HG02970 (cell line): ENCODE results near the gene FAAP100.

Experiments used
- ATAC-seq: cut with Tn5 transposase; IDR thresholded peaks from one replicate; pipeline ENCODE4 v1.9.1; 2021; ENCODE audit warnings: mild to moderate bottlenecking, moderate library complexity, moderate number of reproducible peaks; ENCODE audit not compliant: unreplicated experiment, low FRiP score

Gene FAAP100

DNA sequence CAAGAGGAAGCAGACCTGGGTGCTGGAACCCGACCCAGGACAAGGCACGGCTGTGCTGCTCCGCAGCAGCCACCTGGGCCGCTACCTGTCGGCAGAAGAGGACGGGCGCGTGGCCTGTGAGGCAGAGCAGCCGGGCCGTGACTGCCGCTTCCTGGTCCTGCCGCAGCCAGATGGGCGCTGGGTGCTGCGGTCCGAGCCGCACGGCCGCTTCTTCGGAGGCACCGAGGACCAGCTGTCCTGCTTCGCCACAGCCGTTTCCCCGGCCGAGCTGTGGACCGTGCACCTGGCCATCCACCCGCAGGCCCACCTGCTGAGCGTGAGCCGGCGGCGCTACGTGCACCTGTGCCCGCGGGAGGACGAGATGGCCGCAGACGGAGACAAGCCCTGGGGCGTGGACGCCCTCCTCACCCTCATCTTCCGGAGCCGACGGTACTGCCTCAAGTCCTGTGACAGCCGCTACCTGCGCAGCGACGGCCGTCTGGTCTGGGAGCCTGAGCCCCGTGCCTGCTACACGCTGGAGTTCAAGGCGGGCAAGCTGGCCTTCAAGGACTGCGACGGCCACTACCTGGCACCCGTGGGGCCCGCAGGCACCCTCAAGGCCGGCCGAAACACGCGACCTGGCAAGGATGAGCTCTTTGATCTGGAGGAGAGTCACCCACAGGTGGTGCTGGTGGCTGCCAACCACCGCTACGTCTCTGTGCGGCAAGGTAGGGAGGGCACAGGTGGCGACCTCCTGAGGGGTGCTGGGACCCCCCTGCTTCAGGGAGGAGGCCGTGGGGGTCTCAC lies 23.3 kb downstream of the FAAP100 start:
- no peak for ATAC-seq

DNA sequence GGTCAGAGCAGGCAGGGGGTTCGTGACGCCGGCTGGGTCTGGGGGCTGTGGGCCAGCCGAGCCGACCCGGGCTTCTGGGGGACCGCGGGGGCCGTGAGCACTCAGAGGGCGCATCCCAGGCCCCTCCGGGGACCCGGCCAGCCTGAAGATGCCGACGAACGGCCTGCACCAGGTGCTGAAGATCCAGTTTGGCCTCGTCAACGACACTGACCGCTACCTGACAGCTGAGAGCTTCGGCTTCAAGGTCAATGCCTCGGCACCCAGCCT lies 23.8 kb downstream of the FAAP100 start:
- no peak for ATAC-seq

DNA sequence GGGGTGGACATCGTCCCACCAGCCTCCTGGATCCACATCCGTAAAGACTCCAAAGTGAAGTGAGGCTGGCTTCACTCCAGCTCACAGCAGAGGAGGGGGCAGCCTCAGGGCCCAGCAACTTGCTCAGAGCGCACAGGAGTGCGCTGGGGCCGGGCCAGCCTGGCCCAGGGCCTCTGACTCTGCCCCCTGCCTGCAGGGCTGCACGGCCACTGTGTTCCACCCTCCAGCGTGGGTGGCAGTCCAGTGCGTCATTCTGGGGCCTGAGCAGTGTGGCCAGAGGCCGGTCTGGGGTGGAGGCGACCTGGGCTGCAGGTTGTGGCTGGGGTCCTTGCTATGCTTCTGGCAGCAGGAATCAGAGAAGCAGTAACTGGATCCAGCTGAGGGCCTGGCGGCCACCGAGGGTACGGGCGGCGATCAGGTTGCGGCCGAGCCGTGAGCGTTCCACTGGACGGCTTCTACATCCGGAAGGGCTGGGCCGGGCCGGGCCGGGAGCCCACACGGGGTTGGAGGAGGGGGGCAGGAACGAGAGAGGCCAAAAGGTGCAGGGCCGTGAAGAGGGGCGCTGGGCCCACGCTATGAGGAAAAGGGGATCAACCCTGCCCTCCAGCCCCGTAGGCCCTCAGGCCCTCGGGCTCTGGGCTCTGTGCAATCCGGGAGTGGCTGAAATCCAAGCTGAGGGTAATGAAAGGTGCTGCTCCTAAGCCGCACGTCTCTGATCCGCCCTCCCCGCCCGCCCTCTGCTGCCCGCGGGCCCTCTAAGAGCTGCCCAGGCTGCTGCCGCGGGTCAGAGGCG lies 24.4 kb downstream of the FAAP100 start, which contains the start of gene FSCN2:
TSS of gene FSCN2 (plus strand) at position 787 of the 793 bp plus-strand sequence. CDS start 155 bp downstream, outside the sequence.
- no peak for ATAC-seq

DNA sequence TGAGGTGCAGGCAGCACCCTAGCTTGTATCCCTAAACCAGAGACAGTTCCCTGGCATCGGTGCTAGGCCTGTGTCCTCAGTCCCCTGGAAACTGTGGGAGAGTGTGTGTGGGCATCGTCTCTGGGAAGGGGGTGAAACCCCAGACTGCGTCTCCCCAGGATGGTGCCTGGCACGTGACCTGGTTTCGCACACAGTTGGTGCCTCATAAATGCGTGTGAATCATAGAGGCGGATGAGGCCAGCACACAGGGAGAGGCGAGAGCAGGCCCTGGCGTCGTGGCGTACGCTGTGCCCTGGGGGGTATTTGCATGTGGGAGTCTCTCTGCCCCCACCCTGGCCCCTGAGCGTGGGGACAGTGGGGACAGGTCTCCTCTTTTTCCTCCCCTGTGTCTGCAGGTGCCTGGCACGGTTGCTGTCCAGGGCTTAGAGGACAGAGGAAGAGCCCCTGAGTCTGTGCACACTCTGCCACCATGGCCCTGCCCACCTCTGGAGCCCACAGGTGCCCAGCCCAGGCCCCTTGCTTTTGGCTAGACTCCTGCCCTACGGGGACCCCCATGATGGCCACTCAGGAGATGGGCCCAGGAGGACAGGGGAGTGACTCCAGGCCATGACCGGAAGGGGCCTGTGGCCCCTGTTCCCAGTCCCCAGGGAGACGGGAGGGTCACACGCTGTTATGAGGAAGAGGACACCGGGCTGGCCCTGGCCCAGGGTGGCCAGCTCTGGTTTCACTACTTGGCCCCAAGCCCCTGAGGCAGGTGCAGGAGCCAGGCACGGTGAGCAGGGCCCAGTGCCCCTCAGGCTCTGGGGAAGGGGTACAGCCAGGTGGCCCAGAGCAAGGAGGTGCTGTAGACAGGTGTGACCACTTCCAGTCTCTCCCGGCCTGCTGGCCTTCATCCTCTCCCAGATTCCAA lies 25.2 kb downstream of the FAAP100 start:
- no peak for ATAC-seq

DNA sequence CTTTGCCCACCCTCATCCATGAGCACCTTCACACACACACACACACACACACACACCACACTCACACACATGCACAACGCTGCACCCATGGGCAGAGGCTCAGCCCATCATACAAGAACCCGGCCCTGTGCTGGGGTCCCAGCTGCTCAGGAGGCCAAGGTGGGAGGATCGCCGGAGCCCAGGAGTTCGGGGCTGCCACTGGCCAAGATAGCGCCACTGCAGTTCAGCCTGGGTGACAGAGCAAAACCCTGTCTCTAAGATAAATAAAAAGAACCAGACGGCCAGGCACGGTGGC lies 27.3 kb downstream of the FAAP100 start:
- no peak for ATAC-seq

DNA sequence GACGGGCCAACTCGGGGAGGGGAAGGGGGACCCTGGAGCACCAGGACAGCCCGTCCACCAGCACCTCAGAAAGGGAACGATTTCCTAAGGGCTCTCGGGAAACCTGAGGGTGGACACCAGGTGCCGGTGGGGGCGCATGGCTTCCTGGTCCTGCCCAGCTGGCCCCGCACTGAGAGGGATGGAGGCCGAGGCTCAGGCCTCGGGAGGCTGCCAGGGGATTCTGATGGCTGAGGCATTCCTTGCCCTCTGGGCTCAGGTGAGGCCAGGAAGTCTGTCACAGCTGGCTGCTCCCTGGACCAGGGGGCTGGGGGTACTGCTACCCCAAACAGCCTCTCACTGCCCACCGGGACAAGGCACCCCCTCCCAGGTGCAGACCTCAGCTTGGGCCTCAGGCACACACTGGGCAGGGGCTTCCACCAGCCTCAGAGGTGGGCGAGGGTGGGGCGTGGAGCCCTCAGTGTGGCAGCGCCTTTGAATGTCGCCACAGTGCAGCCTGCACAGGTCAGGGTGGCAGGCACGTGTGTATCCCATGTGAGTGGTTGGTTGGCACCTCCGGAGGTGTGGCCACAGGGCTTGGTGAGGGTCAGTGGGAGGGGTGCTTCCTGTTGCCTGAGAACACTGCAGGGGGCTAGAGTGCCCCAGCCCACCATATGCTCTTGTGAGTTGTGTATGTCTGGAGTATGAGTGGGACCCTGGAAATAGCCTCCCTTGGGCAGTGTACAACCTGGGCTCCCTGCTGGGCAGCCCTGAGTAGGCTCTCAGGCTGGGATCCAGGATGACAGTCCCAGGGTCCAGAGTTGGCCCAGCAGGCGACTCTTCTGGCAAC lies 27.9 kb downstream of the FAAP100 start:
- no peak for ATAC-seq

DNA sequence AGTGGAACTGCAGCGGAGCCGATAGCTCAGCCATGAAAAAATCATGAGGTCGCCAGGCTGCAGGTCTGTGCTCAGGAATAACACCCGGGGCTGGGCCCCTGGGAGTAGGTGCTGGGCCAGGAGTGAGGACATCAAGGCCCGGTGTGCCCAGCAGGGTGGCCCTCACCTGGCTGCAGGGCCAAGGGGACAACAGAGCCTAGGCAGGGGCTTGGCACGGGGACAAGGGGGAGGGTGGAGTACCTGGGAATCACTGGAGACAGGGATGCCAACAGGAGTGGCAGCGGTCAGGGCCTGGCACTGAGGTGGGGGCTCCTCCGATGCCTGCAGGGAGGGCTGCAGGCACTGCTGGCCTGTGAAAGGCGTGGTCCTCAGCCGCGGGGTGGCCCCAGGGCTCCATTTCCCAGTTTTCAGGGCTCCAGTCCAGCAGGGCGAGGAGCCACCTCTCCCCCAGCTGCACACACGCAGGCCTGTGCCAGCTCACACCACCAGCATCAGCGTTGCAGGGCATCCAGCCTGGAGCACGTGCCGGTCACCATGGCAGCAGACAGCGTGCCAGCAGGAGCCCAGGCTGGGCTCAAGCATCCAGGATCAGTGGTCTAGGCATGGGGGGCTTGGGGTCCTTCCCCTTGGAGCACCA lies 28.6 kb downstream of the FAAP100 start:
- no peak for ATAC-seq

DNA sequence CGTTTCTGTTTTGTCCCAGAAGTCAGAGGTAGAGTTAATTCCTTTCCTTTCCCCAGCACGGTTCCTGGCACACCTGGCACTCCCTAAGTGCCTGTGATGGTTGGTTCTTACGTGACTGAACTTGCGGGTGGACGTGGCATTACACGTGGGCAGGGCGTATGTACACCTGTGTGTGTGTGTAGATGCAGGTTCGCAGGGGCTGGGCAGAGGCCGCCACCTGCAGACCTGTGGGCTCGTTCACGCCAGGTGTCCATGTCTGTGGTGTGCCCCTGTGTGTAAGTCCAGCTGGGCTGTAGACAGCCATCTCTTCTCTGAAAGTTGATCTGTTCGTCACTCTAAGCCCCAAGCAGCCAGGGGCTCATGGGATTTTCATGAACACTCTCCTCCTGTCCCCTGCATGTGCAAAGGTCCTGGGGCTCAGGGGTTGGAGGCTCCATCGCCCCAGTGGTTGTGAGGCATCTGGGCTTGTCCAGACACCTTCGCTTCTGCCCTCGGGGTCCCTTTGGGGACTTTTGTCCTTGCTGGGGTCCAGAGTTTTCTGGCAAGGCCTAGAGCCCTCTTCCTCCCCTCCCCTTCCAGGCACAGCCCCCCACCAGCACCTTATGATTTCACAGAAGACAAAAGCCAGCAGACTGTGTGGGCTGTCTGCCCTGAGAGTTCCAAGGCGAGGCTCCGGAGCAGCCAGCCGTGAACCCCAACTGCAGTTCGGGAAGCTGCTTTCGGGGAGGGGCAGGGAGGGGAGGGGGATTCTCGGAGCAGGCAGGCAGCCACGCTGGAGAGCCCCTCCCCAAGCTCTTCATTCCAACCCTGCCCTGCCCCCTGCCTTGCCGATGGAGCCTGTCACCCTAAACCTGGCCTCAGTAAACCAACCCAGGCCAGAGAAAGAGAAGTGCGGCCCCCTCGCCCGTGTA lies 29.4 kb downstream of the FAAP100 start:
- ATAC-seq = no peak

DNA sequence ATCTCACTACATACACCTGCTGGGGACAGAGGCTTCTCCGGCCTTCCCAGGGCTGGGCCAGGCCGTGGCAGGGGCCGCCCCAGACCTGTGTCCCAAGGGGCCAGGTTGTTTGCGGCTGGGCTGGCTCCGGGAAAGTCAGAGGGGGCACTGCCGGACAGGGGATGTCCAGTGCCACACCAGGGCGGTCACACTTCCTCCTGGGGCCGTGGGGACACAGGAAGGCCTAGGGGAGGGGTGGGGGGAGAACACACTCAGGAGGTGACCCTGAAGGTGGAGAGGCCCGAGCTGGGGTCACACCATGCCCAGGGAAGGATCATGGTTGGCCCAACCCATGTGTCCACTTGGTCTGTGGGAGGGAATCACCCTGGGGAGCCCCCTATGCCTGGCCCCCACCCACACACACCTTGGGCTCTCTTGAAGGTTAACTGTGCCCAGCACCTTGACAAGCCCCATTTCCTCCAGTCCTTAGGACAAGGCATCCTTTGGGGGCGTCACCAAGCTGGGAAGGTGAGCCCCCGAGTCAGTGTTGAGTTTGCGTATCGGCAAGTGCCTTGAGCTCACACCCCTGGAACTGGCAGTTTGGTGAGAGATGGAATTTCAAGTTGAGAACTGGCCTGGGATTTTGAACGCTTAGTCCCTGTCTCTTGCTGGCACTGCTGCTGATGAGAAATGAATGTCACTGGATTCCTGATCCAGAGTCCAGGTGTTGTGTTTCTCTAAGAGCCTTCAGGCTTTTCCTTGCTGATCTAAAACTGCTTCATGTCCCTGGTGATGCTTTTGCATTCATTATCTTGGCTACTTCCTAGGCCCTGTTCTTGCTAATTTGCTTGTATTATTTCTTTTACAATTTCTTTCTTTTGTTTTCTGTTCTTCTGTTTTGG lies 31.9 kb downstream of the FAAP100 start:
- ATAC-seq = no peak

DNA sequence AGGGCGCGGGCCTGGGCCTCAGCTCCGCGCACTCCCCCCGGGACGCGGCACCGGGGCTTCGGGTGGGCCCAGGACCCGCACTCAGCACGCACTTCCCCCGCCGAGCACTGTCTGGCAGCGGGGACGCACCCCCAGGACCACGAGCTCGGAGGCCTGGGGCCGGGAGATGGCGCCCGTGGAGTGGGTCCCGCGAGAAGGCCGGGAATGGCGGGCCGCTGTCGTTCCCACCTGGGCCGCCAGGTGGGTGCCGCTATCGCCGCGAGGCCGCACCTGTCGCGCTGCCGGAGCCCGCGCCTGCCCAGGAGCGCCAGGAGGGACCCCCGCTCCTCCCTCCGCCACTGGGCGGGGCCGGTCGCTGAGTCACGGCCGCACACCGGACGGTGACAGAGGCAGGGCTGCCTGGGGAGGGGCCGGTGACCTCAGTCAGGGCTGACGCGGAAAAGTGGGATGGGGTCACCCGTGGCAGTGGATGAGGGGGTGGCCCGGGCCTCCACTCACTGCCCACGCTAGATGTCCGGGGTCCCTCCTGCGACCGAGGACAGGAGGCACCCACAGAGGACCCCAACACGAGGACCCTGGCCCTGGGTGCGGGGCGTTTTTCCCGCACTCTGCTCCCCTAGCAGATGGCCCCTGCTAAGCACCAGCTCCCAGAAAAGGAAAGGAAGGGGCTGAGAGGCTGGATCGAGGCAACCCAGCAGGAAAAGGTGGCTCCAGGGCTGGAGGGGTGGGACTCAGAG lies 32.7 kb downstream of the FAAP100 start:
- no peak for ATAC-seq

DNA sequence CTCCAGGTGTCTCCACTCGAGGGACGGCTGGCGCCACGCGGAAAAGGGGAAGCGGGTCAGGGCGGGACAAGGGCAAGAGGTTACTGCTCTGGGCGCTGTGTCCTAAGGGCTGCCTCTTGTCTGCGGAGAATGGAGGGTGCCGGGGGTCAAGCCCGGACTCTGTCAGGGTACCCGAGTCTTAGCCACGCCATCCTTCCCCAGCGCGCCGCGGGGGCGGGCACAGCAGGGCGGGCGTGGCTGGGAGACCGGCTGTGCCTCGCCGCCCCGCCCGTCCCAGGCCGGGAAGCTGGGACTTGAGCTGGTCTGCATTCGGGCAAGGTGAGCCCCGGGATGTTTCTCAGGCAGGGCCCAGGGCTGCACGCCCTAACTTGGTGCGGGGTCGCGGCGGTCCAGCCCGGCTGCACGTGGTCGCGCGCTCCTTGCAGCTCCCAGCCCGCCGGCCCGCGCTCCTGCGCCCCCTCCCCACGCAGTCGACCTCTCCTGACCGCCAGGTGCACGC lies 33.3 kb downstream of the FAAP100 start:
- no peak for ATAC-seq

DNA sequence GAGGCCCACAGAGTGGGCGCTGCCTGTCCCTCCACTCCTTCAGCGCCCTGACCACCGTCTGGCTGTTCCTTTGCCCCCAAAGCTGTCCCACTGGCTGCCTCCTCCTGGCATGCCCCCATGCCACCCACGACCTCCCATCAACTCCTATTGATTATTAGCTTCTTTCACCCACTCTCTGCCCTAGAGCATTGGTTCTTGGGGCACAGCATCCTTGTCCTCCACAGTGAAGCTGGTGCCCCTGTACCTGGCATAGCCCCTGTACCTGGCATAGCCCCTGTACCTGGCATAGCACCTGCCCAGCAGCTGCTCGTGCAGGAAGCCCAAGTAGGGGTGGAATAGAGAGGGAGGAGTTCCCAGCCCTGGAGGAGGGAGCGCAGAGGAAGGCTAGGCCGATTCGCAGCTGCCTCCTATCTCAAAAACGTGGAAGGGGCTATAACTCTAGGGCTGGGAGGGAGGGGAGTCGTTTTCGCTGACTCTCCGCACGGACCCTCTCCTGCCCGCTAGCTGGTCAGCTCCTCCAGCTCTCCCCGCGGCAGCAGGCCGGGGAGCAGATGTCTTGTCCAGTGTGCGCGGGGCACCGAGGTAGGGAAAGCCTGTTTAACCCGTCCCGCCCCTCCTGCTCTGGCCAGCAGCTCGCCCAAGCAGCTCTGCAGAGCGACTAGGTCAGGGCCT lies 33.9 kb downstream of the FAAP100 start:
- ATAC-seq = no peak

DNA sequence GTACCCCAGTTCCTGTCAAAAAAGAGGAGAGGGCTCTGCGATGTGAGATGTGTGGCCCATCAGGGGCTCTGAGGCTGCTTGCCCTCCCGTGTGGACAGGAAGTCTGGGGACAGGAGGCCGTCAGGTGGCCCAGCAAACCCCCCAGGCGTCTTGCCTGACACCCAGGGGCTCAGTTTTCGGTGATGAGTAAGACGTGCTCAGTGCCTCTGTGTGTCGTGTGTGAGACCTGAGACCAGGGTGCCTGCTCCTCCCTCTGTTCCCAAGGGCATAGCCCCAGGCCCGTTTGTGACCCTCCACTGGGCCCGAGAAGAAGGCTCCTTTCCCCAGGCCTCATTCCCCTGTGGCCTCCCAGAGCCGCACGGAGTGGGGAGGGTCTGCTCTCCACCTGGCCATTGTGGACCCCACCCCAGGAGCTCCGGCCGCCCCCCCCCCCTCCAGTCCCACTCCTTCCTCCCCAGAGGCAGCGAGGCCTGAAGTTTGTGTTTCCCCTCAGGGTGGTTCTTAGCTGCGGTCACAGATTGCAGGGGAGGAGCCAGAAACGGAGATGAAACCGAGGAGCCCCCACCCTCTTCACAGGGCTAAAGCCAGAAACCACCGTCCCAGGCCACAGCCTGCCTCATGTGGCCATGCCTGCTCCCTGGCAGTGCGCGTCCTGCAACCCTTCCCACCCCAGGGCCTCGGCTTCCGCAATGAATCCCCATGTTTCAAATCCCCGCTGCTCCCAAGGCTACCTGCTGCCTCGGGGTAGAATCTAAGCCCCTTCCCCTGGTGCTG lies 34.6 kb downstream of the FAAP100 start:
- no peak for ATAC-seq

DNA sequence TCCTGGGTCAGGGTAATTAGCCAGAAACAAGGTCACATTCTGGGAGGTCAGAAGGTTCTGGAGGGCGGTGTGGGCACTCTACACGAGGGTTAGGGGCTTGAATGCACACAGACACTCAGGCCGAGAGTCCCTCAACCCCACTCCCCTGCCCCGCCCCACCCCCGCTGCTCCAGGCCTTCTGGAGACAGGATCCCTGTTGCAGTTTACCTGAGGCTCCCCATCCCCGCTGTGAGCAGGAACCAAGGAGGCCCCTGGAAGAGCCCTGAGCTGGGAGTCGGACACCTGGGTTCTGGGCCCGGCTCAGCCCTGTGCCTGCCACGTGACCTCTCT lies 35.2 kb downstream of the FAAP100 start:
- no peak for ATAC-seq

DNA sequence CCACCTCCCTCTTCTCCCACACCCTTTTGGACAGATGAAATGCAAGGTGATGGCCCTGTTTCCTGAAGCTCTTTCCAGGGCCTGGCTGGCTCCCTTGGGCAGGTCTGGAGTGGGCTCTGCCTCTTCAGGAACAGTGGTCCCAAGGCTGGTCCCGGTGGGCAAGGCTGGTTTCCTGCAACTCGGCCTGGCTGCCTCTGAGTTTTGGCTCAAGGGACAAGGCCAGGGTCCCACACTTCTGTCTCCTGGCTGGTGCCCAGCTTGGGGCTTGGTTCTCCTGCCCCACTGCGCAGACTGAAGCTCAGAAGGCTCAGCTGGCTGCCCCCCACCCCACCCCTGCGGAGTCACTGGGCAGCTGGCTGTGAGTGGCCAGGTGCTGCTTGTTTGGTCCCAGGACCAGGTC lies 35.7 kb downstream of the FAAP100 start:
- ATAC-seq = no peak

DNA sequence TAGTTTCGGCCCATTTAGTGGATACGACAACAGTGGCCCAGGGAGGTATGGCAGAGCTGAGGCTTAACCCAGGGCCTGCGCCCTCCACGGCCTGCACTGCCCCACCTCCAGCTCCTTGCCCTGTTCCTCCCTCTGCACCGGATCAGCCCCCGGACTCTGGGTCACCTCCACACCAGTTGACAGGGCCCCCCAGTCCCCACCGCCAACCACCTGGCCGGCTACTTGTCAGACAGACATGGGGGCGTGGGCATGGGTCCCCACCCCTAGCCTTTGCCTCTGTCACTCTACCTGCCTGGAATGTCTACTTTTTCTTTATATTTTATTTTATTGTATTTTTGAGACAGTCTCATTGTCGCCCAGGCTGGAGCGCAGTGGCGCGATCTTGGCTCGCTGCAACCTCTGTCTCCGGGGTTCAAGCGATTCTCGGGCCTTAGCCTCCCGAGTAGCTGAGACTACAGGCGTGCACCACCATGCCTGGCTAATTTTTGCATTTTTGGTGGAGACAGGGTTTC lies 36.6 kb downstream of the FAAP100 start:
- no peak for ATAC-seq
